ENCODE measurements around the gene THBS2.

Gene THBS2

GRCh38 chr6:169238766-169239165, 14.9 kb downstream of the THBS2 start:
- no peaks in the 10 kb centered on the region for H3K27me3 ChIP-seq (replicated peaks; ENCODE audit: insufficient read depth, low read length)
- no peaks in the 10 kb centered on the region for H3K79me2 ChIP-seq (ENCODE audit: low read length)
- no peaks in the 10 kb centered on the region for H3K4me1 ChIP-seq (ENCODE audit: low read length)
- no peaks in the 10 kb centered on the region for H3K9me2 ChIP-seq (replicated peaks; ENCODE audit: insufficient read depth, low read length)
- no peak overlapping the region for H2AFZ ChIP-seq (ENCODE audit: low read length)
- TF ChIP-seq EZH2phosphoT487 (IDR thresholded peaks at IDR 0.05; ENCODE audit: low read length) (no peak), CTCF (IDR thresholded peaks at IDR 0.05; ENCODE audit: low read length) (no peak), EZH2 (optimal IDR thresholded peaks at IDR 0.05; ENCODE audit: low read depth, low read length) (no peak)
- no peaks in the 10 kb centered on the region for H3K36me3 ChIP-seq (replicated peaks; ENCODE audit: insufficient read depth, low read length)
- H3K27ac ChIP-seq (ENCODE audit: low read length) = no peak overlapping the region
- no peaks in the 10 kb centered on the region for H3K9me3 ChIP-seq (replicated peaks; ENCODE audit: insufficient read depth, low read length)
- no peak overlapping the region for H3K4me3 ChIP-seq (ENCODE audit: low read length)
- no peaks in the 10 kb centered on the region for H3F3A ChIP-seq (ENCODE audit: insufficient read depth, low read length)
- H3K4me2 ChIP-seq (ENCODE audit: low read depth, low read length) = no peak overlapping the region
- no peaks in the 10 kb centered on the region for H4K20me1 ChIP-seq (ENCODE audit: insufficient read depth, low read length)
- DNase-seq = no peak
- no peak overlapping the region for H3K9ac ChIP-seq (ENCODE audit: low read length)

GRCh38 chr6:169237496-169238134, 16.0 kb downstream of the THBS2 start:
- Histone ChIP-seq H2AFZ (ENCODE audit: low read length) (no peak overlapping the region), H3K4me1 (ENCODE audit: low read length) (no peaks in the 10 kb centered on the region), H3K4me3 (ENCODE audit: low read length) (no peak overlapping the region), H3K27me3 (replicated peaks; ENCODE audit: insufficient read depth, low read length) (no peaks in the 10 kb centered on the region), H3F3A (ENCODE audit: insufficient read depth, low read length) (no peaks in the 10 kb centered on the region), H3K9me3 (replicated peaks; ENCODE audit: insufficient read depth, low read length) (no peaks in the 10 kb centered on the region), H3K79me2 (ENCODE audit: low read length) (no peaks in the 10 kb centered on the region), H3K4me2 (ENCODE audit: low read depth, low read length) (no peak overlapping the region), H3K36me3 (replicated peaks; ENCODE audit: insufficient read depth, low read length) (no peaks in the 10 kb centered on the region), H3K9me2 (replicated peaks; ENCODE audit: insufficient read depth, low read length) (no peaks in the 10 kb centered on the region), H3K27ac (ENCODE audit: low read length) (no peak overlapping the region), H4K20me1 (ENCODE audit: insufficient read depth, low read length) (no peaks in the 10 kb centered on the region), H3K9ac (ENCODE audit: low read length) (no peak overlapping the region)
- TF ChIP-seq EZH2phosphoT487 (IDR thresholded peaks at IDR 0.05; ENCODE audit: low read length) (no peak), CTCF (IDR thresholded peaks at IDR 0.05; ENCODE audit: low read length) (no peak)
- no peak for DNase-seq

- H3K4me1 ChIP-seq (ENCODE audit: low read length) = no peaks in the 10 kb centered on the region
- no peaks in the 10 kb centered on the region for H3K9me2 ChIP-seq (replicated peaks; ENCODE audit: insufficient read depth, low read length)
- H3K27me3 ChIP-seq (replicated peaks; ENCODE audit: insufficient read depth, low read length) = no peaks in the 10 kb centered on the region
- no peak overlapping the region for H3K4me2 ChIP-seq (ENCODE audit: low read depth, low read length)
- H3K9me3 ChIP-seq (replicated peaks; ENCODE audit: insufficient read depth, low read length) = no peaks in the 10 kb centered on the region
- H4K20me1 ChIP-seq (ENCODE audit: insufficient read depth, low read length) = no peaks in the 10 kb centered on the region
- TF ChIP-seq EZH2phosphoT487 (IDR thresholded peaks at IDR 0.05; ENCODE audit: low read length) = no peak
- TF ChIP-seq CTCF (IDR thresholded peaks at IDR 0.05; ENCODE audit: low read length) = no peak
- no peak for TF ChIP-seq EZH2 (optimal IDR thresholded peaks at IDR 0.05; ENCODE audit: low read depth, low read length)
- no peaks in the 10 kb centered on the region for H3K36me3 ChIP-seq (replicated peaks; ENCODE audit: insufficient read depth, low read length)
- H3K9ac ChIP-seq (ENCODE audit: low read length) = no peak overlapping the region
- no peaks in the 10 kb centered on the region for H3K79me2 ChIP-seq (ENCODE audit: low read length)
- DNase-seq = no peak
- H3K4me3 ChIP-seq (ENCODE audit: low read length) = no peak overlapping the region
- H3F3A ChIP-seq (ENCODE audit: insufficient read depth, low read length) = no peaks in the 10 kb centered on the region
- no peak overlapping the region for H2AFZ ChIP-seq (ENCODE audit: low read length)
- no peak overlapping the region for H3K27ac ChIP-seq (ENCODE audit: low read length)
Measured at GRCh38 chr6:169236988-169237387, 16.7 kb downstream of the THBS2 start.
